GM12872 (cell line): ENCODE data around the gene GAK.

ENCODE experiments used
- CTCF ChIP-seq: IDR thresholded peaks from 3 replicates; pipeline ENCODE4 v1.5.1; 2011; ENCODE audit warnings: low read depth, mild to moderate bottlenecking, low read length, moderate library complexity; ENCODE audit not compliant: insufficient read depth

The GAK gene

GRCh38 chr4:956531-957230 lies 24.6 kb upstream of the GAK start:
- TF ChIP-seq CTCF = no peak

- no peak for TF ChIP-seq CTCF
These were observed 23.8 kb upstream of the GAK start for GRCh38 chr4:955931-956381.

GRCh38 chr4:955161-955921 lies 23.2 kb upstream of the GAK start:
- no peak for TF ChIP-seq CTCF

- no peak for TF ChIP-seq CTCF
These were observed 22.3 kb upstream of the GAK start for GRCh38 chr4:954211-955020.

GRCh38 chr4:953574-953915 lies 21.4 kb upstream of the GAK start:
- no peak for TF ChIP-seq CTCF

GRCh38 chr4:952881-953573 lies 20.9 kb upstream of the GAK start:
- TF ChIP-seq CTCF = no peak
